SK-N-SH (cell line): ENCODE measurements around the gene CLN6. TPM values are rescaled to one million over a fixed set of nuclear protein-coding genes. Genes with fewer than 3 reads are reported as not detected.

Experiments used
- CTCF ChIA-PET: fragments of 300-600, 350-600 bp; formaldehyde crosslinking; extraction: SDS; loops from one replicate; lab custom pipeline; 2021; lab: Yijun Ruan, JAX
- POLR2A ChIA-PET: fragments of 350-600 bp; sonication (Branson Sonifier 250); formaldehyde crosslinking; extraction: SDS; loops from one replicate; lab custom pipeline; 2020; ENCODE audit warnings: antibody characterized with exemption, inconsistent platforms; lab: Yijun Ruan, JAX
- DNase-seq: peaks from one replicate; pipeline ENCODE4 v3.0.0; 2012
- H2AFZ ChIP-seq: fragments of 200-600 bp; sonication (generic); 2 replicates; pipeline ENCODE4 v1.8.1; 2016; ENCODE audit warnings: antibody characterized with exemption, mild to moderate bottlenecking, low read depth
- H3F3A ChIP-seq: fragments of 200-600 bp; sonication (generic); replicated peaks from 2 replicates; pipeline ENCODE3; 2016; ENCODE audit warnings: antibody characterized with exemption, mild to moderate bottlenecking; ENCODE audit not compliant: insufficient read depth
- H3K27ac ChIP-seq, 2 experiments: fragments of 200-500 bp in 1 of 2; fragments of 200-600 bp in 1 of 2; sonication (Bioruptor generic) in 1 of 2; sonication (generic), shearing (Covaris generic) in 1 of 2; 2 replicates each; pipeline versions ENCODE4 v1.5.1 to v1.6.1; 2014 to 2016; ENCODE audit warnings: low read depth in 2 of 2, inconsistent platforms in 1 of 2, low read length in 1 of 2, mild to moderate bottlenecking in 1 of 2, mixed read lengths in 1 of 2
- H3K27me3 ChIP-seq: fragments of 200-600 bp; sonication (generic), shearing (Covaris generic); 2 replicates; pipeline ENCODE4 v1.6.1; 2016; ENCODE audit warnings: mixed run types; ENCODE audit not compliant: insufficient read depth
- H3K36me3 ChIP-seq, 2 experiments: fragments of 200-500 bp in 1 of 2; fragments of 200-600 bp in 1 of 2; sonication (Bioruptor generic) in 1 of 2; sonication (generic) in 1 of 2; replicated peaks in 1 of 2; 2 replicates each; pipeline versions ENCODE3 to v1.5.1; 2014 to 2016; ENCODE audit warnings: low read length in 1 of 2, mild to moderate bottlenecking in 1 of 2; ENCODE audit not compliant: insufficient read depth in 2 of 2, control insufficient read depth in 1 of 2
- H3K4me1 ChIP-seq, 2 experiments: fragments of 200-500 bp in 1 of 2; fragments of 200-600 bp in 1 of 2; sonication (Bioruptor generic) in 1 of 2; sonication (generic), shearing (Covaris generic) in 1 of 2; 2 replicates each; pipeline versions ENCODE4 v1.5.1 to v1.6.1; 2014 to 2016; ENCODE audit warnings: low read depth in 1 of 2, low read length in 1 of 2, mixed run types in 1 of 2; ENCODE audit not compliant: insufficient read depth in 2 of 2, control insufficient read depth in 1 of 2
- H3K4me2 ChIP-seq: fragments of 200-600 bp; sonication (generic), shearing (Covaris generic); 2 replicates; pipeline ENCODE4 v1.6.1; 2017; ENCODE audit warnings: mixed run types
- H3K4me3 ChIP-seq, 2 experiments: fragments of 200-500 bp in 1 of 2; fragments of 200-600 bp in 1 of 2; sonication (Bioruptor generic) in 1 of 2; sonication (generic), shearing (Covaris generic) in 1 of 2; 2 replicates each; pipeline versions ENCODE4 v1.5.1 to v1.8.1; 2014 to 2016; ENCODE audit warnings: low read depth in 2 of 2, inconsistent platforms in 1 of 2, low read length in 1 of 2, mild to moderate bottlenecking in 1 of 2, mixed read lengths in 1 of 2, moderate library complexity in 1 of 2
- H3K79me2 ChIP-seq: fragments of 200-600 bp; sonication (generic); 2 replicates; pipeline ENCODE4 v1.8.1; 2017; ENCODE audit warnings: mild to moderate bottlenecking; ENCODE audit not compliant: insufficient read depth
- H3K9ac ChIP-seq: fragments of 200-600 bp; sonication (generic); 2 replicates; pipeline ENCODE4 v1.6.1; 2017; ENCODE audit warnings: mixed run types
- H3K9me2 ChIP-seq: fragments of 200-600 bp; sonication (generic); 2 replicates; pipeline ENCODE4 v1.6.1; 2017; ENCODE audit warnings: mixed run types
- H3K9me3 ChIP-seq: fragments of 200-600 bp; sonication (generic); 2 replicates; pipeline ENCODE4 v1.6.1; 2017; ENCODE audit warnings: mixed run types, mild to moderate bottlenecking, moderate library complexity
- H4K20me1 ChIP-seq: fragments of 200-600 bp; sonication (generic); 2 replicates; pipeline ENCODE4 v1.6.1; 2017; ENCODE audit warnings: mild to moderate bottlenecking, mixed run types; ENCODE audit not compliant: insufficient read depth
- CTCF ChIP-seq: fragments of 200-600 bp; sonication (generic); IDR thresholded peaks from 2 replicates; pipeline ENCODE4 v1.6.1; 2017; ENCODE audit warnings: antibody characterized with exemption, mild to moderate bottlenecking, moderate library complexity
- EP300 ChIP-seq, 2 experiments: IDR thresholded peaks; 2 replicates each; pipeline versions ENCODE4 v1.4.0 to v1.6.1; 2012; ENCODE audit warnings: borderline replicate concordance in 1 of 2, low read depth in 1 of 2, low read length in 1 of 2
- FOXM1 ChIP-seq: IDR thresholded peaks from 2 replicates; pipeline ENCODE4 v1.4.0; 2012; ENCODE audit warnings: low read depth, mild to moderate bottlenecking
- GABPA ChIP-seq: IDR thresholded peaks from 2 replicates; pipeline ENCODE4 v1.4.0; 2012; ENCODE audit warnings: low read depth, mild to moderate bottlenecking
- MAX ChIP-seq: IDR thresholded peaks from 2 replicates; pipeline ENCODE4 v1.4.0; 2012; ENCODE audit warnings: low read depth
- MEF2A ChIP-seq: IDR thresholded peaks from 2 replicates; pipeline ENCODE4 v1.4.0; 2012; ENCODE audit warnings: low read depth, borderline replicate concordance
- MXI1 ChIP-seq: IDR thresholded peaks from 2 replicates; pipeline ENCODE4 v1.6.1; 2012; ENCODE audit warnings: mild to moderate bottlenecking, low read depth, low read length, improper control_type of control experiment
- NFIC ChIP-seq: IDR thresholded peaks from 2 replicates; pipeline ENCODE4 v1.4.0; 2012; ENCODE audit warnings: borderline replicate concordance
- PBX3 ChIP-seq: IDR thresholded peaks from 2 replicates; pipeline ENCODE4; 2012
- POLR2AphosphoS5 ChIP-seq: IDR thresholded peaks from 2 replicates; pipeline ENCODE4 v1.6.1; 2012; ENCODE audit warnings: low read depth, low read length
- RCOR1 ChIP-seq: fragments of 150-350 bp; IDR thresholded peaks from 2 replicates; pipeline ENCODE4 v1.6.1; 2017; ENCODE audit warnings: antibody characterized with exemption, low read length
- REST ChIP-seq: IDR thresholded peaks from 2 replicates; pipeline ENCODE4 v1.6.1; 2012; ENCODE audit warnings: mild to moderate bottlenecking, low read depth, low read length, moderate library complexity
- RFX5 ChIP-seq: IDR thresholded peaks from 2 replicates; pipeline ENCODE4 v1.6.1; 2012; ENCODE audit warnings: mild to moderate bottlenecking, improper control_type of control experiment, low read length
- RXRA ChIP-seq: IDR thresholded peaks from 2 replicates; pipeline ENCODE4 v1.4.0; 2012; ENCODE audit warnings: low read depth, mild to moderate bottlenecking, borderline replicate concordance
- SMC3 ChIP-seq: IDR thresholded peaks from 2 replicates; pipeline ENCODE4 v1.6.1; 2012; ENCODE audit warnings: low read depth, low read length, improper control_type of control experiment
- TCF12 ChIP-seq: IDR thresholded peaks from 2 replicates; pipeline ENCODE4 v1.4.0; 2012
- TEAD4 ChIP-seq: IDR thresholded peaks from 2 replicates; pipeline ENCODE4 v1.4.0; 2012; ENCODE audit warnings: mild to moderate bottlenecking, borderline replicate concordance; ENCODE audit not compliant: insufficient read depth
- USF1 ChIP-seq: IDR thresholded peaks from 2 replicates; pipeline ENCODE4 v1.4.0; 2012; ENCODE audit warnings: low read depth, borderline replicate concordance
- USF2 ChIP-seq: fragments of 150-350 bp; IDR thresholded peaks from 2 replicates; pipeline ENCODE4 v1.6.1; 2017; ENCODE audit warnings: antibody characterized with exemption, low read length, low read depth, borderline replicate concordance
- WGBS: methylation state at CpG from one replicate; pipeline ENCODE4 v1.1.6; 2017; ENCODE audit warnings: low lambda C conversion rate; 5-methylcytosine and 5-hydroxymethylcytosine counted together
- polyA plus RNA-seq, 3 experiments: library from polyadenylated mRNA; depleted of rRNA; stranded (reverse); fragments of >200 nt; gene quantifications; 2 replicates each; pipeline ENCODE4 v1.2.3, GENCODE V29; 2012

CLN6 gene
- polyA plus RNA-seq, 1 of the 3 experiments (the other 2 are of a cell fraction) = 27.5 TPM

GRCh38 chr15:68262514-68263356, 33.2 kb upstream of the CLN6 start:
- Histone ChIP-seq H3K4me2 (no peak overlapping the region), H3K4me3 (no peak overlapping the region), H4K20me1 (no peaks in the 10 kb centered on the region), H3K9me2 (no peaks in the 10 kb centered on the region), H3K36me3 (no peaks in the 10 kb centered on the region), H3K27ac (no peak overlapping the region), H3K9ac (no peak overlapping the region), H2AFZ (no peak overlapping the region), H3K27me3 (no peaks in the 10 kb centered on the region), H3K9me3 (no peaks in the 10 kb centered on the region), H3K79me2 (no peaks in the 10 kb centered on the region), H3K4me1 (no peaks in the 10 kb centered on the region), H3F3A (peaks cover 3% of the 10 kb centered on the region)
- 67% methylated on average over 5 of the region's 5 CpGs for WGBS
- no peak for DNase-seq
- ChIA-PET POLR2A (no interaction called here), CTCF (interaction anchor here (0.9 to 1.9 kb wide), 3 partner anchors 9 to 44 kb away, joined by 3 to 10 read pairs (median 5); no protein-coding TSS in a partner anchor)
- TF ChIP-seq MXI1 = no peak
- no peak for TF ChIP-seq POLR2AphosphoS5
- TF ChIP-seq NFIC = no peak
- TF ChIP-seq MAX = no peak
- no peak for TF ChIP-seq RFX5
- no peak for TF ChIP-seq RXRA
- no peak for TF ChIP-seq GABPA
- no peak for TF ChIP-seq REST
- TF ChIP-seq SMC3 = no peak

- ChIA-PET CTCF (interaction anchor here (0.9 kb wide), 1 partner anchor 9 kb away, joined by 3 read pairs; no protein-coding TSS in a partner anchor), POLR2A (no interaction called here)
- no peaks in the 10 kb centered on the region for H3K4me1 ChIP-seq
- H4K20me1 ChIP-seq = no peaks in the 10 kb centered on the region
- H2AFZ ChIP-seq = no peak overlapping the region
- H3K27ac ChIP-seq = no peak overlapping the region
- no peak overlapping the region for H3K4me2 ChIP-seq
- no peak for DNase-seq
- H3F3A ChIP-seq = peaks cover 3% of the 10 kb centered on the region
- H3K9me3 ChIP-seq = no peaks in the 10 kb centered on the region
- no peaks in the 10 kb centered on the region for H3K36me3 ChIP-seq
- WGBS = 93% methylated on average over 3 of the region's 3 CpGs
- H3K27me3 ChIP-seq = no peaks in the 10 kb centered on the region
- no peak overlapping the region for H3K9ac ChIP-seq
- no peak overlapping the region for H3K4me3 ChIP-seq
- no peaks in the 10 kb centered on the region for H3K79me2 ChIP-seq
- H3K9me2 ChIP-seq = no peaks in the 10 kb centered on the region
- TF ChIP-seq TEAD4 = no peak
- TF ChIP-seq USF2 = no peak
- TF ChIP-seq CTCF = no peak
- TF ChIP-seq RCOR1 = no peak
- no peak for TF ChIP-seq USF1
- no peak for TF ChIP-seq MEF2A
- no peak for TF ChIP-seq RXRA
- TF ChIP-seq EP300 (IDR thresholded peaks at IDR 0.05; ENCODE audit: borderline replicate concordance in 1 of 2, low read depth in 1 of 2, low read length in 1 of 2) = no peak
- no peak for TF ChIP-seq TCF12
- no peak for TF ChIP-seq PBX3
- no peak for TF ChIP-seq FOXM1
- TF ChIP-seq GABPA = no peak
Observed at GRCh38 chr15:68261980-68262379, 32.5 kb upstream of the CLN6 start.
